ENCODE results near the gene ZDHHC14.
"Not testable (repeated sequence)": the region's sequence is repeated elsewhere in the genome, so short reads cannot be mapped to it uniquely, and the experiment has no call there.

The ZDHHC14 gene

DNA sequence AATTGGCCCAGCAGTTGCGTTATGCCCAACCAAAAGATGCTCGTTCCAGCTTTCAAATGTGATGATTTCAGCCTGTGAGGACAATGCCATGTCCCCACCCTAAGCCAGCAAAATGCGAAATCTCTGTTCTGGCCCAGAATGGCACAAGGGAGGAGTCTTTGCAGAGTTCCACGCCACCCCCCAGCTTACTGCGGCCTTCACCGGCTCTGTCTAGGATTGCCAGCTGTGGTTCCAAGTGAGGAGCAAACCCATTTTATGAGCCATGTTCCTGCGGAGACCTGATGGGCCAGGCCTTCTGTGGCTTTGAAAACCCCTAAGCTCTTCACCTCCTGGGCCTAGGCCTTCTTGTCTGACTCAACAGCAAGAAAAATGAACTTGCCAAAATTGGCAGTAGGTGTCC is 295.3 kb downstream of the ZDHHC14 start:
- FAIRE-seq = no peak

DNA sequence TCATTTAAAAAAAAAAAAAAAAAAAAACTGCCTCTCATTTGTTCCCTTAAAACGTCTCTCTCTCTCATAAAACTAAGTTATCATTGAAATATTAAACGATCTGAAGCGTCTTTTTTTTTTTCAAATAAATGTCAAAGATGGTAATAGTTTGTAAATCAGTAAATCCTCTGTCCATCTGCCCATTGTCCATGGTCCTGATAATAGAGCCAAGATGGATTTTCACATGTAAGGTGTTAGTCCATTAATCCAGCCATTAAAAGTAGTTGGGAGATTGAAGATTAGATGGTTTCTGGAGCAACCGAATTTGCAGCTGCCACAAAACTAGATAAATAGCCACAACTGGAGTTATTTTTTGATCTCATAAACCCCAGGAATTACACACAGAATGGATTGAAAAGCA is 296.2 kb downstream of the ZDHHC14 start:
- FAIRE-seq = no peak

DNA sequence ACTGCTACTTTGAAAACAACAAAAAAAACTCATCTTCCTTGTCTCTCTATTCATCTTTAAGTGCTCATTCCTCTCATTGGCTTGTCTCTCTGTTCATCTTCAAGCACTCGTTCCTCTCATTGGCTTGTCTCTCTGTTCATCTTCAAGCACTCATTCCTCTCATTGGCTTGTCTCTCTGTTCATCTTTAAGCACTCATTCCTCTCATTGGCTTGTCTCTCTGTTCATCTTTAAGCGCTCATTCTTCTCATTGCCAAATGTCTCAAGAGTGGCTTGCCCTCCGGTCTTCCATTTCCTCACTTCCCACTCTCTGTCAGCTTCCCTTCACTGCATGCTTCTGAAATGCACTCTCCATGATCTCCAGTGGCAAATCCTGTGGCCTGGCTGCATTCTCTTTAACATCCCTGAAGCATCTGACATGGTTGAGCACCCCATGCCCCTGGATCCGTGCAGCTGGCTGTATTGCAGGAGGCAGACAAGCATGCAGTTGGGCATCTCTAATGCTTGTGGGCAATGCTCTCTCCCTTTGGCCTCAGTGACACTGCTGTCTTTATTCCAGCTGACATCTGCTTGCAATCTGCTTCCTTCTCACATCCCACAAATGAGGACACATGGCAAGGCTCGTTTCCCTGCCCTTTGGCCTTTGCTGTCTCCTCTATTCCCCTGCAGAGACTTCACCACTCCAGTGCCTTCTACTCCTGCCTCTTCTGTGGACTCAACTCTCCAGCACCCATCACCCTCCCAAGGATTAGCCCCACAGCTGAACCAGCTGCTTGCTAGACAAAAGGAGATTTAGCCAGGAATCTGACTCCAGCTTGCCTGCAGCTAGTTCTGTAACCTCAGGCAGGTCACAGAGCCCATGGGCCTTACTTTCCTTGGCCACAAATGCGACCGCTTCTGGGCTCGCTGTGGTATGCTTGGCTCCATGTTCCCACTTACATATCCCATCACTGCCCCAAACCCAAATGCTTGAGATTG is 298.9 kb downstream of the ZDHHC14 start:
- no peak for FAIRE-seq

GRCh38 chr6:157681041-157681650 is 300.2 kb downstream of the ZDHHC14 start:
- FAIRE-seq = no peak

DNA sequence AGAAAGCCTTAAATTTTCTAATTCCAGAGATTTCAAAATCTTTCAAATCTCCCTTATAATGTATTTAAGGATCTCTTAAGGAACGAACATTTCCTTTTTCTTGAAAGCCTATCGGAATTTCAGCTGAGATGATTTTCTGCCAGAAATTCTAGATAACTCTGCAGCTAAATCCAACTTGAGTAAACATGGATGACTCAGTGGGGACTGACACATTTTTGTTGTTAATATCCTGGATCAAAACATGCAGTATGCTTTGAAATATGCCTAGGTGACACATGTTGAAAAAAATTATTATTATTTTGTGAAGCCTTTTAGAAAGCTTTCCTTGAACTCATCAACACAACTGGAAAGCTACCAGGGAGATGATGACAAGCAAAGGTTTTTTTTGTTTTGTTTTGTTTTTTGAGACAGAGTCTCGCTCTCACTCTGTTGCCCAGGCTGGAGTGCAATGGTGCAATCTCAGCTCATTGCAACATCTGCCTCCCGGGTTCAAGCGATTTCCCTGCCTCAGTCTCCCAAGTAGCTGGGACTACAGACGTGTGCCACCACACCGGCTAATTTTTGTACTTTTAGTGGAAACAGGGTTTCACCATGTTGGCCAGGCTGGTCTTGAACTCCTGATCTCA is 302.0 kb downstream of the ZDHHC14 start:
- no peak for FAIRE-seq

DNA sequence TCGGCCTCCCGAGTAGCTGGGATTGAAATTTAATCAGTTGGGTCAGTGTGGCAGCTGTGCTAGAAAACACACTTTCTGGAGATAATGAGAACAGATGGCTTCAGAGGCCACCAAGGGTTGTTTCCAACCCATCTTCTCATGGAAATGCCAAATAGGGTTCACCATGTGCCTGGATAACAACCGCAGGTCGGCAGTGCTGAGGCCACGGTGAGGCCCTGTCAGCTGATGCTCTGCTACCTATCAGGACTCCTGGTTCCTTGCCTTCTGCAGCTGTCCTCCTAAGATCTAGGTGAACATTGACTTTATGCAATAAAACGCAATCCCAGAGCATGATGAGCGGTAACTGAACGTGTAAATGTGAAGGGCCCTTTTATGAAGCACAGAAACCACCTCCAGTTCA is 302.7 kb downstream of the ZDHHC14 start:
- FAIRE-seq = no peak

DNA sequence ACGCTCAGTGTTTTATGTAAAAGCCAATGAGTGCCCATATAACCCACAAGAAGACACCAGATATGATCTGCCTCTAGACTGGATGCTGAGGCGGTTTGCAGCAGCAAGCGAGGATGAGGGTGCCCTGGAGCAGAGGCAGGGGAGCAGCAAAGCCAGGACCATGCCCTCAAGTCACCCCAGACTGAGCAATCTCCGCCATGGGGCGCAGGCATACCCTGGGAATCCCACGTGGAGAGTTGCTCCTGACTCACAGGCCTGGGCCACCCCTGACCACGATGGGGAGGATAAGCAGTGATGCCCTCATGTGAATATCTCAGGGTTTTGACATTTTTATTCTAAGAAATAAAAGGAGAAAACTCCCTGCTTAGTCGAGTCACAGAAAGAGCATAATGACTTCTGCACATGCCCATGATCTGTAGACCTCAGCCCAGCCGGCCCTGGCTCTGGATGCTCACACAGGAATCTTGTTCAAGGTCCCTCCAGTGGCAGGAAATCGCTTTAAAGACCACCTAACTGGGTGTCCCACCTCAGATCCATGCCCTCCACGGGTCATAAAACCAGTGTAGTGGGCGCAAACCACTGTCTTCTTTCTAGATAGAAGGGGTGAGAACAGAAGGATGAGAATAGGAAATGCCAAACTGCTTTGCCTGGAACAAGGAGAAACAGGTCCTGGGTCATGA is 303.8 kb downstream of the ZDHHC14 start:
- no peak for FAIRE-seq

GRCh38 chr6:157685596-157686280 is 304.7 kb downstream of the ZDHHC14 start:
- FAIRE-seq = no peak

DNA sequence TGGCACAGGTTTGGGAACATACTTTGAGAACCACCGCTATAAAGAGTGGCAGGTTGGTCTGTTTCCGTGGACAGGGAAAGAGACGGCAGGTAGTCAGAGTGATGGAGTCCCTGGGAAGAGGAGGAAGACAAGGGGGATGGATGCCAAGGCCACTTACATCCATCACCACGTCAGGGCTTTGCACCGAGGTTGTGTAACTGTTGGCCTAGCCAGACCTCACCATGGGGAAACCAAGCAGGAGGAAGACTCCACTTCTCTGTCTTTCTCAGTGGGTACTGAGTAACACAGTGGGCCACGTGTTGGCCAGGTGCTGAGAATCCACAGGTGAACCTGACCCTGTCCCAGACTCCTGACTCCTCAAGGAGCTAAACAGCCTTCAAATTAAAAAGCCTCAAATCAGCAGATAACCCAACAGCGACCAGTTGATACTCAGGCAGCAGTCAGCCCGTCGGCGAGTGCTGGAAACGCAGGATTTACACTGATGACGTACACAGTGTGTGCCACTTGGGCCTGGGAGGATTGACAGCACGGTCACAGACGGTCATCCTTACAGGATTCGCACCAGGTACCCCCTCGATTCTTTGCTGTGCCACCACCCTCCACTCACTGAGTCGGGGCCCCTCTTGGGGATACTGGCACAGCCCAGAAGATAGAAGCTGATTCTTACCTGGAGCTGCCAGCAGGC is 307.4 kb downstream of the ZDHHC14 start:
- no peak for FAIRE-seq

DNA sequence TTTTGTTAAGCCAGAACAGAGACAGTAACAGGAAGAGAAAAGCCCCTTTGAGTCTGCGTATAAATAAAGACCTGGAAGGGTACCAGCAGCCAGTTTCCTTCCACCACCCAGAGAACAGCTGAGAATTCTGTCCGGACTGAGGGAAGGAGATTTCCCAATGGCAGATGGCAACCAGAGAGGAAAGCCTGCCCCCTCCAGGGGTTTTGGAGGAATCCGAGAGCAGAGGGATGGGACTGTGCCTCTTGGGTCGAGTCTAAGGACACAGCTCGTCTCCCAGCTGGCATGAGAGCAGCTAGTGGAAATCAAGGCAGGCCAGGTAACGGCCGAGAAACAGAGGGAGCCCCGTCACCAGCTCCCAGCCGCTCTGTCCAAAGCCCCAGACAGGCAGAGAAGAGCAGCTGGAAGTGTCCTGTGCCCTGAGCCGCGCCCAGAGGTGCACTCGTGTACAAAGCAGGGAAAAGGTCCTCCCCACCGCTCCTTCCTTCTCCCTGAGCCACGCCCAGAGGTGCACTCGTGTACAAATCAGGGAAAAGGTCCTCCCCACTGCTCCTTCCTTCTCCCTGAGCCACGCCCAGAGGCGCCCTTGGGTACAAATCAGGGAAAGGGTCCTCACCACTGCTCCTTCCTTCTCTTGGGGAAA is 308.1 kb downstream of the ZDHHC14 start:
- FAIRE-seq = no peak

DNA sequence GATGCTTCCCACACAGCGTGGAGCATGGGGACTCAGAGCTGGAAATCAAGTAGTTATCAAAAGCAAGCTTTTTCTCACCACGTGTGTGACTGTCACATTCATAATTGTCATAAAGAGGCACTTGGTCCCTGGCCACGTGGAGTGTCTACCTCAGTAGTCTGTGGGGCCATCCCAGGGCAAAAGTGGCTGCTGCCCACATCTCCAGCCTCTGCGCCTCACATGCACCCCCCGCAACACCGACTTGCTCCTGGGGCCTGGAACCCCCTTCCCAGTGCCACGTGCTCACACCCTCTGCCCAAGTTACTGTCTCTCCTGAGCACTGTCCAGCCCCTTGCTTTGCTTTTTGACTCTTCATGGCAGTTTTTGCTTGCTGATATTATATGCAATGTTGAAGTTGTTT is 308.9 kb downstream of the ZDHHC14 start:
- no peak for FAIRE-seq

DNA sequence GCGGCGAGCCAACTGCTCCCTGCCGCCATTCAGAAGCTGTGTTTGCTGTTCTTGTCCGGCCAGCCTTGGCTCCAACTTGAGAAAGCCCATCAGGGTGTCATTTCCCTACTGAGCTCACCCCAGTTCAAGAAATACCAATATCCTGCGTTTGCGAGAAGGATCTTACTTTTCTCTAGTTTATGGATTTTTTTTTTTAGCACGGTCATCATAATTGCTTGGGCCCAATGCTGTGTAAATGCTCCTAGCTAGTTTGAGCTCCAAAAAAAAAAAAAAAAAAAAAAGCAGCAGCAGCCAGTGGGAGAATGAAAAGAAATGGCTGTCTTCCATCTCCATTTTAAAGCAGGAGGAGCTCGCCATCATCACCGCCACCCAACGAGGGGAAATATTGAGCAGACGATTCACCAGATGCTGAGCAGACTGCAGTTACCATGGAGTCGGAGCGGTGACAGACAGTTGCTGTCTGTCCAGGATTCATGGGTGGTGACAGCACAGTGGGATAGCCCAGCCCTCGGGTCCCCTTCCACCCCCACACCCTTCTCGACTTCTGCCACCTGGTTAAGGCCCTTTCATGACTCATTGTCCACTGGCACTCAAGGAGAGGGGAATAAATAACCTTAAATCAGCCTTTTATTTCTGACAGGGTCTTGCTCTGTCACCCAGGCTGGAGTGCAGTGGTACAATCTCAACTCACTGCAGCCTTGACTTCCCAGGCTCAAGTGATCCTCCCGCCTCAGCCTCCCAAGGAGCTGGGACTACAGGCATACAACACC is 309.6 kb downstream of the ZDHHC14 start:
- FAIRE-seq = no peak

DNA sequence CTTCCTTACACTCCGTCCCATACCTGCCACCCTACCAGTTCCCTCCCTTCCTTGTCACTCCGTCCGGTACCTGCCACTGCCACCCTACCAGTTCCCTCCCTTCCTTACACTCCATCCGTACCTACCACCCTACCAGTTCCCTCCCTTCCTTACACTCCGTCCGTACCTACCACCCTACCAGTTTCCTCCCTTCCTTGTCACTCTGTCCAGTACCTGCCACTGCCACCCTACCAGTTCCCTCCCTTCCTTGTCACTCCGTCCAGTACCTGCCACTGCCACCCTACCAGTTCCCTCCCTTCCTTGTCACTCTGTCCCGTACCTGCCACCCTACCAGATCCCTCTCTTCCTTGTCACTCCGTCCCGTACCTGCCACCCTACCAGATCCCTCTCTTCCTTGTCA is 310.6 kb downstream of the ZDHHC14 start:
- not testable (repeated sequence) for FAIRE-seq

DNA sequence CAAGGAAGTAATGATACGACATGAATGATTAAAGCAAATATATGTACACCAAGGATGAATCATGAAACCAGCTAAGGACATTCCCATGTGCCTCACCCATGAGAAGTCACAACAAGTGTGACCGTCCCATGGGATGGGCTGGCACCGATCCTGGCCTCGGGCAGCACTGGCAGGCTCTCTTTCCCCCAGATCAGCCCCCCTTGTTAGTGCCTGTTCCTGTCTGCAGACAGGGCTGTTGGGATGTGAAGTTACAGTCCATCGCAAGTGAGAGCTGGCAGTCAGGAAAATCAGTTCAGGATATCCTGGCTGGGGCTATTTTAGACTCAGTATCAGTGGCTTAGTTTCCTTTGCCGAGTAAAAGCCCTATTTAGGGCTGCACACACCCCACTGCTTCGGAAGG is 312.9 kb downstream of the ZDHHC14 start:
- FAIRE-seq = no peak

DNA sequence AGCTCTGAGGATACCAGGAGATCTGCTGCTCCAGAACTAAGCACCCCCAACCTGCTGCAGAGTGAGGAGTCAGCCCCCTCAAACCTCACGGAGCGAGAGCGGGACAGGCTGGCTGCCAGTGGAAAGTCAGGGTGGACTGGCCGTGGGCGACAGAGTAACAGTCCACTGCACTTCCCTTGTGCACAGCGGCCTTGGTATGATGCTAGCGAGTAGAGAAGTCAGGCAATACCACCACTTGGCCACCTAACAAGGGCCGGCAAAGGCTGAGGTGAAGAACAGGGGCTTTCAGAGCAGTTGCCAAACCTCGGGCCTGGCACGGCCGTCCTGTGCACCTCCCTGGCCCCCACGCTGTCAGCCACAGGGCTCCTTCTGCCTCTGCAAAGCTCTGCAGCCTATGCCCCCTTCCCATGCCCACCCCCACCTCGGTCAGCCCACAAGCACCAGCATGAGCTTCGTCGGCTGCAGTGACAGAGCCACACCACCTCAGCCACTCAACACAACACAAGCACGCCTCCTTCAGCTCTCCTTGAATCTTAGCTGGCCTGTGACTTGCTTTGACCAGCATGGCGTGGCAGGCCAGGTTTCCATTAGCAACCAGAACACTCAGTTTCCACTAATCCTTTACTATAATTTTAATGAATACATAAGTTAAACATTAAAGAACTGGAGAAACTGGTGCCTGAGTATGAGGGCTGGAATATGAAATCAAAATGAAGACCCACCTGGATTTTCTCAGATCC is 314.5 kb downstream of the ZDHHC14 start:
- no peak for FAIRE-seq

DNA sequence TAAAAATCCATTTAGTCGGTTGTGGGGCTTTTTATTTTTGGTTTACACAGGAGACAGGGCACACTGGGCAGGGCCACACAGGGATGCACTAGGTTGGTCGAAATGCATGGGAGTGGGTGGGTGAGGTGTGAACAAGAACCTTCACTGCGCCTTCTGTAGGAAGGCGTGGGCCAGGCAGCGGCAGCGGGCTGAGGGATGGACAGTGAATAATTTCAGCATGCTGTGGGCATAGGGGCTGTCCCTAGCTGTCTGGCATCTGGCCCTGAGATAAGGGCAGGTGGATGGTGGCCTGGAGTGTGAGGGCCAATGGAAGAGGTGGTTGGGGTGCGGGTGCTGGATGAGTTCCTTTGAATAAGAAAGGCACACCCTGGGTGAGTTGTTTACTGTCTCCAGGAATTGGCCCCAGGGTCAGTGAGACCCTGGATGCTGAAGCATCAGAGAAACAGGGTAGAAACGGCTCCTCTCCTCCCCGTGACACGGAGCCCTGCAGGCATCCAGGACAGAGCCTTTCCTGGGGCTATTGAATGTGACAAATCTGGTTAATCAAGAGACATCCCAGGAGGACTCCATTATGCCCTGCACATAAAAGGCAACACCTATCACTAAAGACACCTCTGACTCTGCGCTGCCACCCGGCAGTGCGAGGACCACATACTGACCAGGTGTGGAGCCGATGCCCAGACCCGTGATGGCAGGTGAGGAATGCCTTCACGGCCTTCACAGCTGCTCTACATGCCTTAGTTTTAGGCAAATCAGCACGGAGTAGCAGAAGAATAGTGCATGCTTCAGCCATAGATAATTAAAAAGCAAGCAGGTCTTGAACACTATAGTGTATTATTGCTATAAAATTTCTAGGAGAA is 319.0 kb downstream of the ZDHHC14 start:
- no peak for FAIRE-seq

DNA sequence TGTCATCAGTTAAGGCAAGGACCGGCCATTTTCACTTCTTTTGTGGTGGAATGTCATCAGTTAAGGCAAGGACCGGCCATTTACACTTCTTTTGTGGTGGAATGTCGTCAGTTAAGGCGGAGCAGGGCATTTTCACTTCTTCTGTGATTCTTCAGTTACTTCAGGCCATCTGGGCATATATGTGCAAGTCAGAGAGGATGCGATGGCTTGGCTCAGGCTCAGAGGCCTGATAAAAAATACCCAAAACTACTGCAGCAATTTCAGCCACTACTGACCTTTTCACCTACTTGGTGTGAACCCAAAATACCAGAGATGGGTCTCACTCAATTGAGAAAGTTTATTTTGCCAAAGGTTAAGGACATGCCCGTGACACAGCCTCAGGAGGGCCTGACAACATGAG is 325.4 kb downstream of the ZDHHC14 start:
- FAIRE-seq = not testable (repeated sequence)

GRCh38 chr6:157706883-157707282 is 325.9 kb downstream of the ZDHHC14 start:
- FAIRE-seq = no peak

GRCh38 chr6:157707576-157707975 is 326.6 kb downstream of the ZDHHC14 start:
- no peak for FAIRE-seq
